Small intestine (tissue), 7 donors: ENCODE results near the gene DDO. TPM values are rescaled to one million over a fixed set of nuclear protein-coding genes. Genes with fewer than 3 reads are reported as not detected.

Experiments used
- DNase-seq, 2 donors: peaks; one replicate each; pipeline versions ENCODE4 v3.0.0 to v3.0.0-alpha.2; 2013
- FAIRE-seq: peaks from 2 replicates; lab custom pipeline; 2012; peaks lifted over from hg19 to GRCh38; lab: Jason Lieb, UNC
- H3K27ac ChIP-seq, 3 donors: one replicate each; pipeline ENCODE4 v1.5.1; 2013; ENCODE audit warnings: low read length in 2 of 3, mild to moderate bottlenecking in 2 of 3, control low read depth in 1 of 3, inconsistent platforms in 1 of 3, low read depth in 1 of 3, moderate library complexity in 1 of 3
- H3K27me3 ChIP-seq, 3 donors: one replicate each; pipeline ENCODE4 v1.6.1; 2013; ENCODE audit warnings: low read length in 3 of 3, inconsistent platforms in 1 of 3; ENCODE audit not compliant: control insufficient read depth in 3 of 3, insufficient read depth in 3 of 3
- H3K36me3 ChIP-seq, 3 donors: one replicate each; pipeline ENCODE4 v1.6.1; 2013; ENCODE audit warnings: low read length in 3 of 3, inconsistent platforms in 1 of 3, low read depth in 1 of 3, mild to moderate bottlenecking in 1 of 3, moderate library complexity in 1 of 3; ENCODE audit not compliant: control insufficient read depth in 3 of 3, insufficient read depth in 2 of 3
- H3K4me1 ChIP-seq, 3 donors: one replicate each; pipeline ENCODE4 v1.6.1; 2013; ENCODE audit warnings: low read length in 2 of 3, inconsistent platforms in 1 of 3, low read depth in 1 of 3, mild to moderate bottlenecking in 1 of 3, moderate library complexity in 1 of 3; ENCODE audit not compliant: control insufficient read depth in 3 of 3, insufficient read depth in 2 of 3
- H3K4me3 ChIP-seq, 3 donors: one replicate each; pipeline ENCODE4 v1.5.1; 2013; ENCODE audit warnings: low read length in 3 of 3, control low read depth in 1 of 3, inconsistent platforms in 1 of 3, low read depth in 1 of 3, mild to moderate bottlenecking in 1 of 3, moderate library complexity in 1 of 3
- H3K9me3 ChIP-seq, 2 donors: one replicate each; pipeline ENCODE4 v1.6.1; 2013; ENCODE audit warnings: low read depth in 1 of 2, low read length in 1 of 2; ENCODE audit not compliant: control insufficient read depth in 2 of 2, insufficient read depth in 1 of 2
- WGBS, 3 donors: extraction: QIAGEN DNeasy Blood & Tissue Kit; methylation state at CpG; one replicate each; pipeline ENCODE4 v1.1.7; 2013; 5-methylcytosine and 5-hydroxymethylcytosine counted together
- polyA plus RNA-seq, 4 donors: library from polyadenylated mRNA; stranded (reverse) in 3 of 4; unstranded in 1 of 4; fragments of 200-250 nt in 3 of 4; fragments of 120-200 nt in 1 of 4; gene quantifications; one replicate each; pipeline versions ENCODE4 v1.2.1 to v1.2.3, GENCODE V29; 2013
- donor health status: healthy with polysubstance abuse.
- donor health status: control.
- donor health status: control.
- donor health status: Bipolar disorder and iron deficiency.
- donor health status: healthy.

DDO gene
- polyA plus RNA-seq, 4 donors: 4.4 to 8.5 (median 6.8) TPM

GRCh38 chr6:110399219-110400071, 15.9 kb downstream of the DDO start:
- Histone ChIP-seq H3K36me3 (peaks cover 0 to 2% (median 0%) of the 10 kb centered on the region in 3 donors), H3K27ac (no peak overlapping the region), H3K4me3 (peak overlapping the region in 2 of 3 donors; percentile 21 to 46), H3K4me1 (peaks cover 0 to 9% (median 0%) of the 10 kb centered on the region in 3 donors), H3K9me3 (no peaks in the 10 kb centered on the region), H3K27me3 (no peaks in the 10 kb centered on the region)
- FAIRE-seq (no peak), DNase-seq (peak; percentile 8 to 43)
- 46 to 61% (median 48%) methylated on average over 36 to 43 of the region's 43 CpGs for WGBS, 3 donors

DNA sequence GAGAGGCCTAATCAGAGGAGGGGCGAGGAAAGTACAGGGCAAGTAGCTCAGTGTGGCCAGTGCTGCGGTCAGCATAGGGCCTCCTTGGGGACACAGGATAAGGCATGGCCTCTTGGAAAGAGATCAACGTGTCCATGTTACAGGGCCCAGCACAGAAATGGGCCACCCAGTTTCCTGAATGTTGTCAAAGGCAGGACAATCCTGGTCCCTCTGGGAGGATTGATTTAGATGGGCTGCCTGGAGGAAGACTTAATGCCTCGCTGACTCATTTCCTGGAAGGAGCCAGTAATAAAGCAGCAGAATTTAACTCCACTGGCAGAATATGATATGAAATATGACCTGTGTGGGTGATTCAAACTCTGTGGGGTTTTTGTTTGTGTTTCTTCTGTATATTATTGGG, 16.6 kb downstream of the DDO start:
- Histone ChIP-seq H3K36me3 (peaks cover 0 to 2% (median 0%) of the 10 kb centered on the region in 3 donors), H3K4me3 (no peak overlapping the region), H3K9me3 (no peaks in the 10 kb centered on the region), H3K4me1 (peaks cover 0 to 6% (median 0%) of the 10 kb centered on the region in 3 donors), H3K27me3 (no peaks in the 10 kb centered on the region), H3K27ac (no peak overlapping the region)
- 81 to 90% (median 83%) methylated on average over 4 of the region's 4 CpGs for WGBS, 3 donors
- DNase-seq (no peak), FAIRE-seq (no peak)

GRCh38 chr6:110395221-110395620, 20.2 kb downstream of the DDO start:
- DNase-seq (no peak), FAIRE-seq (no peak)
- Histone ChIP-seq H3K9me3 (no peaks in the 10 kb centered on the region), H3K27ac (no peak overlapping the region), H3K36me3 (no peaks in the 10 kb centered on the region), H3K4me1 (peaks cover 0 to 8% (median 0%) of the 10 kb centered on the region in 3 donors), H3K4me3 (no peak overlapping the region), H3K27me3 (no peaks in the 10 kb centered on the region)
- WGBS, 3 donors: 68 to 77% (median 76%) methylated on average over 4 of the region's 4 CpGs

- Histone ChIP-seq H3K27ac (no peak overlapping the region), H3K4me1 (peaks cover 0 to 2% (median 0%) of the 10 kb centered on the region in 3 donors), H3K27me3 (no peaks in the 10 kb centered on the region), H3K4me3 (no peak overlapping the region), H3K9me3 (no peaks in the 10 kb centered on the region), H3K36me3 (no peaks in the 10 kb centered on the region)
- DNase-seq (no peak), FAIRE-seq (no peak)
- 94 to 97% (median 96%) methylated on average over 4 of the region's 4 CpGs for WGBS, 3 donors
Observed at GRCh38 chr6:110394409-110394808, 21.0 kb downstream of the DDO start.

GRCh38 chr6:110392727-110393126, 22.6 kb downstream of the DDO start:
- Histone ChIP-seq H3K36me3 (no peaks in the 10 kb centered on the region), H3K27me3 (no peaks in the 10 kb centered on the region), H3K4me1 (peaks cover 0 to 2% (median 0%) of the 10 kb centered on the region in 3 donors), H3K9me3 (no peaks in the 10 kb centered on the region), H3K27ac (no peak overlapping the region), H3K4me3 (no peak overlapping the region)
- DNase-seq: no peak
- WGBS, 3 donors: 79 to 87% (median 84%) methylated on average over 9 of the region's 9 CpGs
- FAIRE-seq: no peak

- no peak overlapping the region for H3K4me3 ChIP-seq
- no peaks in the 10 kb centered on the region for H3K9me3 ChIP-seq
- no peaks in the 10 kb centered on the region for H3K36me3 ChIP-seq
- DNase-seq: no peak
- no peak overlapping the region for H3K27ac ChIP-seq
- H3K4me1 ChIP-seq: peaks cover 0 to 2% (median 0%) of the 10 kb centered on the region in 3 donors
- no peaks in the 10 kb centered on the region for H3K27me3 ChIP-seq
- 20 to 30% (median 25%) methylated on average over 2 of the region's 2 CpGs for WGBS, 3 donors
- no peak for FAIRE-seq
Observed at GRCh38 chr6:110390404-110390803, 25.0 kb downstream of the DDO start.

GRCh38 chr6:110389689-110390382, 25.5 kb downstream of the DDO start:
- no peak overlapping the region for H3K27ac ChIP-seq
- H3K27me3 ChIP-seq: no peaks in the 10 kb centered on the region
- 67 to 83% (median 69%) methylated on average over 4 of the region's 4 CpGs for WGBS, 3 donors
- no peaks in the 10 kb centered on the region for H3K36me3 ChIP-seq
- DNase-seq (peak in 1 of 2 donors; percentile 5), FAIRE-seq (no peak)
- no peaks in the 10 kb centered on the region for H3K9me3 ChIP-seq
- H3K4me3 ChIP-seq: no peak overlapping the region
- H3K4me1 ChIP-seq: peaks cover 0 to 2% (median 0%) of the 10 kb centered on the region in 3 donors

GRCh38 chr6:110387986-110388385, 27.4 kb downstream of the DDO start:
- DNase-seq (no peak), FAIRE-seq (no peak)
- Histone ChIP-seq H3K27me3 (no peaks in the 10 kb centered on the region), H3K36me3 (no peaks in the 10 kb centered on the region), H3K4me3 (no peak overlapping the region), H3K9me3 (no peaks in the 10 kb centered on the region), H3K27ac (no peak overlapping the region), H3K4me1 (peaks cover 0 to 2% (median 0%) of the 10 kb centered on the region in 3 donors)
- 83 to 91% (median 85%) methylated on average over 2 of the region's 2 CpGs for WGBS, 3 donors
